Activated CD4-positive, alpha-beta T cell treated with anti-CD3 and anti-CD28 coated beads for 4 hours (primary cell): ENCODE data around the gene CTNND2.

Experiments
- DNase-seq, 2 donors: peaks; one replicate each; pipeline ENCODE4 v3.0.0-alpha.2; 2020

Gene CTNND2

DNA sequence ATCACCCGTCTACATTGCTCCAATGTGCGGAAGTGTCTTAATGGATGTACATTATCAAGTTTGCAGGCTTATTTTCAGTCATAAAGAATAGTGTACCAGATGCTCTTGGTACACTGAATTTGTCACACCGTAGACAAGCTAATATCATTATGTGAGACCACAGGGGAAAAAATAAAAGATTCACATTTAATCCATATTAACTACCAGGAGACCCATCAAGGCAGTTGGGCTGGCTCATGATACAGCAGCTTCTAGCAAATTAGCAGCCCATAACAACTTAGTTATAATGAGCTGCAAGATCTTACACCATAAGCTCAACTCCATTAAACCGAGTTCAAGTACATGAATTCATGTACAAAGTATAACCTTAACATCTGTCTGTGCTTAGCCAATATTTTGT, 324.9 kb downstream of the CTNND2 start:
- no peak for DNase-seq

GRCh38 chr5:11574787-11575186, 329.5 kb downstream of the CTNND2 start:
- DNase-seq: no peak

DNA sequence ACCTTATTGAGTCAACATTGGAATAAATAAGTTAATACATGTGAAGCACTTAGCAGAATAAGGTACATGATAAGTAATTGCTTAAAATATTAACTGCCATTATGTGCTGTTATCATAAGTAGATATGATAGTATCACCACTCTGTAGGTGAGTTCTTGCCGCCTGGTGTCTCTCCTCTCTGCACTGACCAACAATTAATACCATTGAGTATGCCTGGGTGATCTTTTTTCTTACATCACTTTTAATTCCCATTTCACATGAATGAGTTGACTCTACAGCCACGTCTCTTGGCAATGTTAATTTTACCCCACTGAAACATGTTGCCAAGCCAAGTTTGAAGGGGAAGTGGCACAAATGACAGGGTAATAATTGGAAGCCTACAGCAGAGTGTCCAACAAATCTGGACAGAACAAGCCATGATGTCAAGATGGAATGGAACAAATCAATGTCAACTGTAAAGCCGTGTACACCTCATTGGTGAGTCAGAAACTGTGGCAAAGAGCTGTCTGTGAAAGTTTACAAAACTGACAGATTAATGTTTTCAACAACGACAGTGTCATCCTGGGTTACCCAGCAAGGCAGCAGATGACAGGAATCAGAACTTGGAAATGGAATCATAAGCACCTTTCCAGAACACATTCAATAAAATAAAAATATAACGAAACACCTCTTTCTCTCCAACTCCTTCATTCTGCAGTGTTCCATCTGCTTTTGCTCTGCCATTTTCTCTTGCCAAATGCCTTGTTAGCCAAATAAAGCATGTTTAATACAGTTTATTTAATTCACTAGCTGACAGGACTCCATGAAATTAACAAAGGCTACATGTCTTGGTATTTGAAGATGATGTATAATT, 330.9 kb downstream of the CTNND2 start:
- DNase-seq: no peak

DNA sequence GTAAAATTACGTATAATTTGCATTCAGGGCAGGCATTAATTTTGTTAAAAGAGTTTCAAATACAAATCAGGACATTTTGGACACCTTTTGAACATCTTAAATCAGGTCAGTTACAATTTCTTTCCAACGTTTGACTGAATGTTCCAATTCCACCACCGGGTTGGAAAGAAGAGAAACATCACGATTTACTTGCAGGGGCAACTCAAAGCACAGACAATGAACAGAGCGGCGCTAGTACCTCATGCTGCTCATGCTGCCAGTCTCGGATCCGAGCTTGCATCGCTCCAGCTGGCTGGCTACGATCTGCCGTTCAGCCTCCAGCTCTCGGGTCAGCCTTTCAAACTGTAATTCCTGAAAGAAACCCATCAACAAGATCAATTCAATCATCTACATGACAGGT, 339.5 kb downstream of the CTNND2 start:
- no peak for DNase-seq

DNA sequence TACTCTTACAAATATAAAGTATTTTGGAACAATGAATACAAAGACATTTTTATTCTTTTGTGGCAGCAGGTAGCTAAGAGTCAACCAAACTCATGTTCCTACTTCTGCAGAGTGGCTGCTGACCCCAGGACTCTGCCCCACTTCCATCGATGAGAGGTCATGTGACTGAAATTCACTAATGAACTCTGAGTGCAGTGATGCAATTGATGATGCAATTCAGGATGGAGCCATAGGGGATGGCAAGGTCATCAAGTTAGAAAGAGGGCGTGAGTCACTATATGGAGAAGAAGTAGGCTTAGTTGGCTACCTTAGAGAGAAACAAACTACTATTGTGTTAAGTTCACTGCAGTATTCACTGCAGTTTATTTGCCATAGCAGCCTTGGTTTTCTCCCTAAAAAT, 340.4 kb downstream of the CTNND2 start:
- no peak for DNase-seq

- DNase-seq: no peak
These were observed 343.1 kb downstream of the CTNND2 start for GRCh38 chr5:11560915-11561697.

DNA sequence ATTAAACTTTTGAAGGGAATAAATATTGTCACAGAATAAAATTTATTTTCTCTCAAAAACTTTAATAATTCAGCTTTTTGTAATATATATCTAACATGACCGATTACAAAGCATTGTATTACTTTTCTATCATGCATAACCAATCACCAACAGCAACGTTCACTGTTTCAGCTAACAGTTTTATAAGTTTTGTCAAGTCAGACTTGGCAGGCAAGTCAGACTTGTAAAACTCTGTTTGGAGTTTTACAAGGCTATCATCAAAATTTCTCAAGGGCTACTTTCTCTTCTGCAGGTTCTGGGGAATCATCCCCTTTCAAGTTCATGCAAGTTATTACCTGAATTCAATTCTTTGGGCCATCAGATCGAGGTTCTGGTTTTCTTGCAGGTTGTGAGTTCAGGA, 347.2 kb downstream of the CTNND2 start:
- no peak for DNase-seq

DNA sequence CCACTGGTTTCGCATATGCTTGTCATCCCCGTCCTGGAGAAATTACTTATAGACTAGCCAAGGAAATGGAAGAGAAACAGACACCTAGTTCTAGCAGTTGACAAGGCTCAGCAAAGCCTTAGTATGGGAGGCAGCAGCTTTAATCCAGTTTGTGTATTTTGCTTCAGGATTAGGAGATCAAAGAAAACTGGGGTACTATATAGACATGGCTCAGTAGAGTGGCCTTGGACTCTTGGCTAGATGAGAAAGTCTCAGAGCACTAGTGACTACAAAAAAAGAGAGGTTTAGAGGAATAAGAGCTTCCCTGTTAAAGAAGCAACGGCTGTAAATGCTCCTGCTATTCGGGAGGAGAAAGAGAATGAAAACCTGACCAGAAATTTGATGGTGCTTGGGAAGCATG, 349.1 kb downstream of the CTNND2 start:
- DNase-seq: no peak

DNA sequence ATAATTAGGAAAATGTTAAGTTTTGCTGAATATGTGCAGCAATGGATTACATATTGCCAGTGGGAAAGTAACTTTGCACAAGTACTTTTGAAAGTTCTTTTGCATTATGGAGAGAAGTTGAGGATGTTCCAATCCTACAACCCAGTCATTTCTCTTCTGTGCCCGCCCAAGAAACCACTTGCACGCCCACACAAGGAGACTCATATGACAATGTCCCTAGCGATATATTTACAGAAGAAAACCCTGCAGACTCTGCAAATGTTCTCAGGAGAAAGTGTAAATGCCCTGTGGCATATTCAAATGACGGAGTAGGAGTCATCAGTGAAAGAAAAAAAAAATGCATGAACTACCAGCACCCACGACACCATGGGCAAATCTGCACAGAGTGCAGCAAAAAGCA, 356.5 kb downstream of the CTNND2 start:
- DNase-seq: no peak

GRCh38 chr5:11547140-11547539, 357.1 kb downstream of the CTNND2 start:
- no peak for DNase-seq

DNA sequence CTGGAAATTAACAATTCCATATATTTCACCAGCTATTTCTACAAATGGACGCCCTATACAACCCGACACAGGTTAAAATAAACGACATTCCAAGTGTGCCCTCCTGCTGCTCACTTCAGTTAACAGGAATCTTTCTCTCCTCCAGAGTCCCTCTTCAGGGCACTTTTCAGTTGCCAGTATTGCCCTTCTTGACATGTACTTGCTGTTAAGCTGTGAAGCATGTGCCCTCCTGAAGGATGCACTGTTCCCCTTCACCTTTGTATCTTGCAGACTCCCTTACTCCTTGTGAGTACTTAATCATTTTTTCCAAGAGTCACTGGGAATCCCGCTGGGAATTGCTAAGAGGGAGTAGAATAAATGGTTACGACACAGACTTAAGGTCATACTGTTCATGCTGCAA, 364.1 kb downstream of the CTNND2 start:
- DNase-seq: no peak

DNA sequence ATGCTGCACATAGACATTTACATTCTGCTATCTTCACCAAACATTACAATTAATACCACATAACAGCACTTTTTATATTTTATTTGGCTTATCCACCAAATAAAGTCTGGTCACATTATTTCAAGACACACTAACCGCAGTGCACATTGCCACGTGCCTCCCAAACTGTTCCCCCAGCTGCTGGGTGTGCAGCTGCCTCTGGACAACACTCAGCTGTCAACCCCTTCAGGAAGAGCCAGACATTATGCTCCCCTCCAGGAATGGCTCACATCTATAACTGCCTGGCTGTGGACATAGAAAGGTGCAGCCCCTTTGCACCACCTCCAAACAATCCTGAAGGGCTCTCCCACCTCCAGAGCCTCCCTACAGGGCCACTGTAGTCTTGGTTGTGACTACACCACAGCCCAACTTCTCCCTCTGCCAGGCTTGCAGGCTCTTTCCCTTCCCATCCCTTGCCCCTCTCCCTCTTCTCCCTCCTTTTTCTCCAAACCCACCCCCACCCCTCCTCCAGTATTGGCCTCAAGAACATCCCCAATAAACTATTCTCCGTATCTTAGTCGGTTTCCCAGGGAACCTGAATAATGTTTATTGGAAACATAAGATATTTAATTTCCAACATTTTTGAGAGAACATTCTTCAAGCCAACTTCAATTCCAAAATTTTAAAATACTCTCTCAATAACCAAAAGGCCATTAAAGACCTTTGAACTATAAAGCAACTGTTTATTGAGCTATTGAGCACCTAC, 372.3 kb downstream of the CTNND2 start:
- DNase-seq: no peak

DNA sequence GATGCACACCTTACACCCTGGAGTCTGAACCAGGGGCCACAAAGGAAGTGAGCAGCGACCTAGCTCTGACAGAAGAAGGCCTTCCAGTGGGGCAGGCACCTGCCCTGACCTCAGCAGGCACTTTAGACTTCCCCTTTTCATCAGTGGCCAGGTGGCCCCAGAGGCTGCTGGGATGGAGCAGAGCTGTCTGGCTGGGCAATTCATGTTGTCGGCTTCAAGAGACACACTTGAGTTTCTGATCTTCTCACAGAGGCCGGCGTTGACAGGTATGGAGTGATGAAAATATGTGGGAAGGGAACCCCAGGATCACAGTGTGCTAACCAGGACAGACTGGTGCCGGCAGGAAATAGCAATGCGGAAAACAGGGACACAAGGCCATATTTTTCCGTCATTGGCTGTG, 375.5 kb downstream of the CTNND2 start:
- no peak for DNase-seq

DNA sequence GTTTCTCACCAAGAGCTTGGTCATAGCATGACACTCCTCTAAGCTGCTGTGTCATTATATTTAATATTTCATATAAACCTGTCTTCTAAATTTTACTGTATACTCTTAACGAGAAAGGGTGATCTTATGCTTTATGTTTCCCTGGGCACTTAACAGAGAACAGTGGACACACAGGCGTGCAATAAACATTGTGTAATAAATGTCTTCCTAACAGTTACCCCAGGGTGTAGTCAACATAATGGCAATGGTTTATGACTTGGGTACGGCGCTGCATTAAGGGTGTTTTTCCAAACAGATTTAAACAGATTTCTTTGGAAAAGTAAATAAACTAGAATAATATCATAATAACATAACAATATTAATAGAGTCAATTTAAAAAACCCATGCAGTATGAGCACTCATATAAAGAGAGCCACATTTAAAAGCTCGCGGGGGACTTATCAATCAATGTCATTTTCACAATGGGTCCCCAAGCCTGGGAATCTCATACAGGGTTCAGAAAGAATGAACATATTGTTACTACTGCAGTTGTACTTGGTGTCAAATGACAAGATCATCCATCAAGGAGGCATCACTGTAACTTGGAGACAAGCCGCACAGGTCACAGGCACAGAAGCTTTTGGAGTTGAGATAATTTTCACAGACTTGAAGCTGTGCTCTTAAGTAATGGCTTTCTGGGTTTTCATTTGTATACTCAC, 376.4 kb downstream of the CTNND2 start:
- no peak for DNase-seq

DNA sequence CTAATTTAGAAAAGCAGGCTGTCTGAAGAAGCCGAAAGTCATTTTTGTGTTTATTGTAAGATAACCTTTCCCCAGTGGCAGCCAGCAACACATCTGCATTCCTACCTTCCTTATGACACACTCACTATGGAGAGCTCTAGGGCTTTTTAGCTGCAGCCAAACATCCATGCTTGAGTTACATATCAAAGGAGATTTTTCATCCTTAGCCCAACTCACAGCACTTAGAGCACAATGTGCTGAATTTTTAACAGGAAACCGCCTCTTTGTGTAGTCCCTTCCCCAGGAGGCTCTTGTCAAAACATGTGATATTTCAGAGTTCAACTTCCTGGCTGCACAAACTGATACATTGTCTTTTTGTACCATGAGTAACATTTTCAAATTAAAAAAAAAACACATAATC, 379.2 kb downstream of the CTNND2 start:
- no peak for DNase-seq

DNA sequence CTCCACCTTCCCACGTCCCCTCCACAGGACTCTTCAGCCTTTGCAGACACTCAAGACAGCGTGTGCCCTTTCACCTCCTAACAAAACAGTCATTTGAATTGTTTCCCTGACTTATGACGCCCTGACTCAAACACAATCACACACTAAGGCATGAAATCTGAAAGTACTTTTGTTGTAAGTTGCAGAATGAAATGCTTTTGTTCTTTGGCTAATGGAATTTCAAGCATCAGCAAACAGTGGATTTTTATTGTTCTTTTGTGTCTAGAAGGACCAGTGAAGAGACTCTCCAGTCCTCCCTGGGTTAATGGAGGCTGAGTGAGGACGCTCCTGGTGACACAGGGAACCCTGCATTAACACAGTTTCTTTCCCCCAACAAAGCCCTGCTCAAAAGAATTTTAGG, 380.1 kb downstream of the CTNND2 start:
- no peak for DNase-seq

DNA sequence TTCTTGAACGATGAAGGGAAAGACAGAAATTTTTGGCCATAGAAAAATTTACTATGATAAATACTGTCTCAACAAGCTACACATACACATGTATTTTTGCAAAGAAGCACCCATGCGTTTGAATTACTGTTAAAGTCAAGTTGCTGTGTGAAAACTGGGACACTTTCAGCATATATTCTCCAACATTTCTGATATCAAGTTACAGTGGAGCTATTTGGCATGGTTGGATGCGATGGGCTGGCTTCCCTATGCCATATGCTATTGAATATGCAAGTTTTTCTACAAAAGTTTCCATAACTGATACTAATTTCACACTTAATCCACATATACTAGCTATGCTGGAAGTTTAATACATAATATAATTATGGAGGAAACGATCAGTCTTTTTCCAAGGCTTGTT, 381.4 kb downstream of the CTNND2 start:
- DNase-seq: no peak

DNA sequence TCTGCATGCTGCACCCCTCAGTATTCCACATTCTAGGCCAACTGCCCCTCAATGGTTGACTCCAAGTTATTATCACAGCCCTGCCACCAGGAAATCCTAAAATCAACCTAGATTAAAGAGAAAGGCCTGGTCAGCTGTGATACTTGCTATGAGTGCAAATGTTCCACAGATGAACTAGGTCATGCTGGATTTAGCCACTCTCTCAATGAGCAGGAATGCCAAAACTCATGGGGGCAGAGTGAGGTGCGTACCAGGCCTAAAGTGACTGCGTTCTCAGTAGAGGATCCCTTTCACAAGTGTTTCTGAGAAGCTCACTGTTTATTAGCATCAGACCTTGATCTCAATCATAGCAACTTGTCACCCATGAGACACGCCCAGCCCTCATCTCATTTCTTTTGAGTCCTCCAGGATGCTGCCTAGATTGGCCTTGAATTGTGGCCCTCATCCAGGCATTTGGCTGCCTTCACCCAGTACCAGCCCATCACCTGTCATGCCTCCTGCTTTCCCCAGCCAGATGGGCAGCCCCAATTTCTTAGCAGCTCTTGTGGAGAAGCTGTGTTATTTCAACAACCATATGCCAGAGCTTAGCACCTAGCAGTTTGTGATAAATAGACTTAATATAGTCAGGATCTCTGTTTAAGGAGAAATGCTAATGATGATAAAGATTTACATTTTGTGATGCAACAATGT, 383.9 kb downstream of the CTNND2 start:
- DNase-seq: no peak

- DNase-seq: no peak
These were observed 385.0 kb downstream of the CTNND2 start for GRCh38 chr5:11519236-11519635.

DNA sequence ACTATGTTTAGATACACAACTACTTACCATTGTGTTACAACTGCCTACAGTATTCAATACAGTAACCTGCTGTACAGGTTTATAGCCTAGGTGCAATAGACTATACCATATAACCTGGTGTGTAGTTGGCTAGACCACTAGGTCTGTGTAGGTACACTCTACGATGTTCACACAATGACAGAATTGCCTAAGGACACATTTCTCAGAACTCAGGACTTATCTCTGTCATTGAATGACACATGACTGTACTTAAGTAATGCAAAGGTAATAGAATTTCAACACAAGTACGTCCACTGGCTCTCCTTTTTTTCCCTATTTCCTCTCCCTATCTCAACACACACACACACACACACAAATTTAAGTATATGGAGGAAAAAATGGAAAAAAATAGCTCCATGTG, 385.6 kb downstream of the CTNND2 start:
- DNase-seq: no peak

DNA sequence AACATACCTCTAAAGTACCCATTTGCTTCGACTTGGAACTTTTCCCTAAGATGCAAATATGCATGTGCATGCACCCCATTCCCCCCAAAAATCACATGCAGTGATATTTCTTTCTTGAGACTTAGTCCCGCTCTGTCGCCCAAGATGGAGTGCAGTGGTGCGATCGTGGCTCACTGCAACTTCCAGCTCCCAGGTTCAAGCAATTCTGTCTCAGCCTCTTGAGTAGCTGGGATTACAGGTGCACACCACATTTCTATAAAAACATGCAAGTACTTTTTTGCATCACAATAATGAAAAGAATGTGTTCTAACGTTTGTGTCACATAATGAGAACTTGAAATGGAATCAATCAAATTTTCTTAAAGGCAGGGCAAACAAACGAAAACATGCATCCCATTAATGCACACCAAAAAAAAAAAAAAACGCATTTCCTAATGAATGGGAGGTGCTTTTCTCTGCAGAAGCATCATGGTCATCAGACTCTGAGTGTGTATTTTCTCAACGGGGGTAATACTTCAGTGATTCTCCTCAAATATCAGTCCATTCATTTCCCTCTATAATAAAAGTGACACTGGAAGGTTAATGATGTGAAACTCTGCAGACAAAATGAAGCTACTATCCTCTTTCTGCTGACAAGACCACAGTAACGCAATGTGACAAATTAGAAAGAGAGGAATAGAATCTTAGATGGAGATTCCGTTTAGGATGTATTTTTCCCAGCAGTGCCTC, 389.4 kb downstream of the CTNND2 start:
- DNase-seq: no peak

GRCh38 chr5:11511878-11512277, 392.4 kb downstream of the CTNND2 start:
- no peak for DNase-seq
